Urothelium cell line (cell line): ENCODE measurements around the gene MAGEA6.
"Not testable (repeated sequence)": the region's sequence is repeated elsewhere in the genome, so short reads cannot be mapped to it uniquely, and the experiment has no call there.

Experiments used
- DNase-seq: peaks from one replicate; pipeline ENCODE4 v3.0.0; 2011; ENCODE audit warnings: low spot score, mixed read lengths
- FAIRE-seq: peaks from 2 replicates; lab custom pipeline; 2011; peaks lifted over from hg19 to GRCh38; lab: Jason Lieb, UNC

Gene MAGEA6, protein sequence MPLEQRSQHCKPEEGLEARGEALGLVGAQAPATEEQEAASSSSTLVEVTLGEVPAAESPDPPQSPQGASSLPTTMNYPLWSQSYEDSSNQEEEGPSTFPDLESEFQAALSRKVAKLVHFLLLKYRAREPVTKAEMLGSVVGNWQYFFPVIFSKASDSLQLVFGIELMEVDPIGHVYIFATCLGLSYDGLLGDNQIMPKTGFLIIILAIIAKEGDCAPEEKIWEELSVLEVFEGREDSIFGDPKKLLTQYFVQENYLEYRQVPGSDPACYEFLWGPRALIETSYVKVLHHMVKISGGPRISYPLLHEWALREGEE

DNA sequence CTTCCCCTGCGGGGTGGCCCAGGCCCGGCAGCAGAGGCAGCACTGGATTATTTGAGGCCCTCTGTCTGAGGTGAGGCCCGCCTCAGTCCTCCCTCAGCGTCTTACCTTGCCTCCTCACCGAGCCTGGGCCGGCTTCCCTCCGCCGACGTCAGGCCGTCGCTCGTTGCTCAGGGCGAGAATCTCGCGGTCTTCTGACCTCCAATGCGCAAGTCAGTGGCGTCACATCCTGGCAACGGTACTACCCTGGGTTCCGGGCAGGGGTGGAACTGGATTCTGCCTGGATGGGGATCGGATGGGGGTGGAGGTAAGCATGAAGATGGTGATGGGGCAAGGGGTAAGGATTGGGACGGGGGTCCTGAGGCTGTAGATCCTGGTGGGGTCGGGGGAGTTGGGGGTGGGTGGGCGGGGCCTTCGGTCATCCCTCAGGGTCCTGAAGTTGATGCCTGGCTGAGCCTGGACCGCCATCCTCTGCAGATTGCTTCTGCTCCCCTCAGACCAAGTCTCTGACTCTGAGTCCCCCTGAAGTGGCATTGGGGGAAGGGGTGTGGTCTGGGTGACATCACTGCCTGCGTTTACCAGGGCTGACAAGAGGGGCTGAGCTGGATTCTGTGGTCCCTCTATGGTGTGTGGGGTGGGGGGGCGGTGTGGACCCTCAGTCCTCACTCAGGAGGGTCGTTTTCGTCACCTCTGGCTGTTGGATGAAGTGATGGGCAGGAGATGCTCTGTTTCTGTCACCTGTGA is at the start of gene MAGEA6:
Gene MAGEA6 (minus strand): TSS at position 141 of the 741 bp plus-strand sequence. CDS start 2,039 bp downstream, outside the sequence.
- FAIRE-seq = peak; percentile 79
- DNase-seq = not testable (repeated sequence)

DNA sequence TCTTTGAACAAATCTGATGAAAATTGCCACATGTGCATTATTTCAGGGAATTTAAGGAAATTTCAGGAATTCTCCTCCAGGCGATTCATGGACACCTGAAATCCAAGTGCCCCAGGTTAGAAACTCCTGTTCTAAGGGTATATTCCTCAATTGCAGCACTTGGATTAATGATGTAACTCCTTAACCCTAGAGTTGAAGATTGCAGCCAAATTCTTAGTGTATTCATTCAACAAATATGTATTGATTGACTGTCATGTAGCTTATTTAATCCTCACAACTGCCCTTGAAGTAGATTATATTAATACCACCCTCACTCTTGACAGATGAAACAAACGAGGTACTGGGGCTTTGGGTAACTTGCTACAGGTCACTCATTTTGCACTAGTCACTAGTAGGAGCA is 49.8 kb upstream of the MAGEA6 start:
- DNase-seq (no peak), FAIRE-seq (no peak)

DNA sequence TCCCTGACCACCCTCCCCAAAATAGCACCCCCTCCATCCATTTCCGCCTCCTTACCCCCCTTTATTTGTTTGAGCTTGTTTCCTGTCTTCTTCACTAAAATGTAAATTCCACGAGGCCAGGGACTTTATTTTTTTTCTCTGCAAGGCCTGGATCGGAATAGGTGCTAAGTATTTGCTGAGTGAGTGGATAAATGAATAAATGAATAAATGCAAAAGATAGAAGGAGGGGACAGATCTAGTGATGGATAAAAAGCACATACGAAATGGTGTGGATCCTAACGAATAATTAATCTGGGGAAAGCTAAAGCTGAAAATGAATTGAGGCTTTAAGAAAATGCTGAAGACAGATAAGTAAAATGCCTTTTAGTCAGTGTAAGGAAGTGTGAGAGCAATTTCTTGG is 48.9 kb upstream of the MAGEA6 start:
- no peak for FAIRE-seq

DNA sequence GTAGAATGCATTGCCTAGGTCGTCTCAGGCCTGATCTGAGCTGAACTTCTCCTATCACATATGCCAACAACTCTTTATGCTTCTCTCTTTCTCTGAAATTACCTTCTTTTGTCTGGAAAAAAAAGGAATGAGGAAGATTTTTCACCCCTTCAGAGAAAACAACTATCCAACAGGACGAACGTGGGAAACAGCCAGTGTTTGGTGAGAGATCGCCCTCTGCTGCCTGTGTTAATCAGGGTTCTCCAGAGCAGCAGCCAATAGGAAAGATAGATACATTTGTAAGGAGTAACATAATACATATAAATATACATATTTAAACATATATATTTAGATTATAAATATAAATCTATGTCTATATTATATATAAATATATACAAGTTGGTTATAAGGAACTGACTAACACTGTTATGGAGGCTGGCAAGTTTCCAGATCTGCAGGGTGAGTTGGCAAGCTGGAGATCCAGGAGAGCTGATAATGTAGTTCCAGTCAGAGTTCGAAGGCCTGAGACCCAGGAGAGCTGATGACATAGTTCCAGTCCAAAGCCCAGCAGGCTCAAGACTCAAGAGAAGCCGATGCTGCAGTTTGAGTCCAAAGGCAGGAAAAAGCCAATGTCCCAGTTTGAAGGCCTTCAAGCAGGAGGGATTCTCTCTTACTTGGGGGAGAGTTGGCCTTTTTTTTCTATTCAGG is 47.7 kb upstream of the MAGEA6 start:
- DNase-seq = peak; percentile 39
- FAIRE-seq = no peak

More for the DNA sequence above, 48.9 kb upstream of the MAGEA6 start:
- no peak for DNase-seq

DNA sequence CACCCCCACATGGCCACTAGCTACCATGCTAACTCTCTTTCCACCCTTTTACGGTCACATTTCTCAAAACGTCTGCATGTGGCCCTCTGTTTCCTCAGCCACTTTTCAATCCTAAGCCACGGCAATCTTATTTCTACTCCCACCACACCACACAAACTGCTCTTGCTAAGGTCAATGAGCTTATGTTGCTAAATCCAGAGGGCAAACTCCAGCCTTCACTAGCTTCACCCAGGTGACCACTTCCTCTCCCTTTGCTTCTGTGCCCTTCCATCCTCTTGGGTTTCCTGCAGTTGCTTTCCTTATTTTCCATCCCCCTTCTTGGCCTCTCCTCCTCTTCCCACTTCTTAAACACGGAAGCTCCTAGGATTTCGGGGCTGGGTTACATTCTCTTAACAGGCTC is 44.6 kb upstream of the MAGEA6 start:
- DNase-seq (no peak), FAIRE-seq (no peak)

DNA sequence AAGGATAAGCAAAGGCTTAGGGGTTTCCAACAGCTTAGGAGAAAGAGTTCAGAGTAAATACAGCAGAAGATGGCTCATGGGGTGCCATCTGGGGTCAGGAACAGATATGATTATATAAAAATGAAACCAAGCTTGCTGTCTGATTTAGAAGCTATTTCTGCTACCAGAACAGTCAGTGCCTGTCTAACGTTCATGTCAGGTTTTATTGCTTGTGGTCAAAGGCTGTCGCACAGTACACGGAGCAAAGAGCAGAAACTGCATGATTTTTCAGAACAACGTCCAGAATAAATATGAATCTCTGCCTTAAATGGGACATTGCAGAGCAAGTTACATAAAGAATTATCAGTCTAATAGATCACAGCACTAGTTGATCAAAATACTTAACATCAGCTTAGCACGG is 43.7 kb upstream of the MAGEA6 start:
- DNase-seq = no peak

DNA sequence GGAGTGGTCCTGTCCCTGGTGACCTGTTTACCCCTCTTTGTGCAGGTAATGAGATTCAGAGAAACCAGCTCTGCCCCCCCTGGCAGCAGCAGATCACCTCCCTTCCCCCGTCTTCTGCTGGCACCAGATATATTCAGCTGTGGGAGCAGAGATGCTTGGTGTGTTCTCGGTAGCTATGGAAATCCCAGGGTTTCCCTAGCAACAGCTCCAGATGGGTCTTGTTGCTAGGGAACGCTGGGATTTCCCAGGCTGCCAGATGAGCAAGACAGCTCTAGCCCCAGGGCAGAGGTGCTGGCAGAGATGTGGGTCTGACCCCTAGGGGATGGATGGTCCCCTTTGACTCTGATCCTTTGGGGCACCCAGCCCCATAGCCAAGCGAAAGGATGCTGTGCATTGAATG is 40.9 kb upstream of the MAGEA6 start:
- no peak for DNase-seq

More for the DNA sequence above, 43.7 kb upstream of the MAGEA6 start:
- FAIRE-seq = no peak

DNA sequence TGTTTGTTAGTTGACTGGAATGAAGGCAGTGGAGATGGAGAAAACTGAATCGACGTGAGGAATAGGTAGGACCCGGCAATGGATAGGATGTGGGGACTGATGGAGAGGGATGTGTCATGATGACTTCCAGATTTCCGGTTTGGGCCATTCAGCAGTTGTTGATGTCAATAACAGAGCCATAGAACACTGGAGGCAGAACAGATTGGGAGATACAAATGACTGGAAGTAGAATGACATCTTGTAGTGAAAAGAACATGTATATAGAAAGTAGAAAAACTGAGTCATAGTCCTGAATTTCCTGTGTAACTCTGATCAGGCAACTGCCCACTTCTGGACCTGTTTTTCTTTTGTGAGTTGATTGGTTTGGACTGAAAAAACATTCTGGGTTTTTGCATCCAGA is 36.5 kb upstream of the MAGEA6 start:
- no peak for FAIRE-seq

More for the DNA sequence above, 40.9 kb upstream of the MAGEA6 start:
- no peak for FAIRE-seq

DNA sequence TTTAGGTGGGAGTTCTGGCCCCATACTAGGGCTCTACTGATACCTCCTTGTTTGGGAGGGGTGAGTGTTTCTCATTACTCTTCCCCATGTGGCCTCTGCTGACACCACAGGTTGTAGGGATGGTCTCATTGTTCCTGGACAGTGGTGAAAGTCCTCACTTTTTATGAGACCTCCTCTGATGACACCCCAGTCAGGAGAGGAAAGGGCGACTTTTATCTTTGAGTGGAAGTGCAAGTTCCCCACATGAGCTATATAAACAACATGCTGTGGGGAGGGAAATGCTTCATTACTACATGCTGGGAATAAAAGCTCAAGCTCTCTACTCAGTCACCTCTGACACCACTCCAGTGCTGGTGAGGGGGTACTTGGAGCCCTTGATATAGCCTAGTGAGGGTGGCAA is 29.5 kb upstream of the MAGEA6 start:
- no peak for FAIRE-seq
- DNase-seq = no peak

More for the DNA sequence above, 36.5 kb upstream of the MAGEA6 start:
- no peak for DNase-seq

DNA sequence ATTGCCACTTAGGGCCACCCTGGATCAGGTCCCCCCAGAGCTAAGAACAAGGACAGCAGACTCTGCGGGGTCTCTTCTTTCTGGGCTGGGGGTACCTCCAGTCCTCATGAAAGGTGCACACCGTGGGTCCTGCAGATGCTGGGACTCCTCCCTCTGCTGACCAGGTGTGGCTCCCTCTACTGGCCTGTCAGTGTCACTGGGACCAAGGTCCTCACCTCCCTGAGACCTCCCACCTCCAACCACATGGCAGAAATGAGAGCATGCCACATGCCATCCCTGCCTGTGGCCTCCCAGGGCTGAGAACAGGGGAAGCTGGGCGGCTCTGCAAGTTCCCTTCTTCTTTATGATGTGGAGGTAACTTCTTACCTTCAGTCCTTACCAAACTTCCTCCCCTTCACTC is 17.6 kb upstream of the MAGEA6 start:
- not testable (repeated sequence) for FAIRE-seq, DNase-seq

DNA sequence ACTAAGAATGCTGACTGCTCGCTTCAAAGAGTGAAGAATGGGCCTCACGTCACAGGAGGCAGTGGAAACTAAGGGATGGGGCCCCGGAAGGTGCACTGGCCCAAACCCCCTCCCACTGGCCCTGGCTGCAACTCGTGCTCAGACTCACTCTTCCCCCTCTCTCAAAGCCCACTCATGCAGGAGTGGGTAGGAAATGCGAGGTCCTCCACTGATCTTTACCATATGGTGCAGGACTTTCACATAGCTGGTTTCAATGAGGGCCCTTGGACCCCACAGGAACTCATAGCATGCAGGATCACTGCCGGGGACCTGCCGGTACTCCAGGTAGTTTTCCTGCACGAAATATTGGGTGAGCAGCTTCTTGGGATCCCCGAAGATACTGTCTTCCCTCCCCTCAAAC is 2.9 kb downstream of the MAGEA6 start:
- not testable (repeated sequence) for DNase-seq, FAIRE-seq

DNA sequence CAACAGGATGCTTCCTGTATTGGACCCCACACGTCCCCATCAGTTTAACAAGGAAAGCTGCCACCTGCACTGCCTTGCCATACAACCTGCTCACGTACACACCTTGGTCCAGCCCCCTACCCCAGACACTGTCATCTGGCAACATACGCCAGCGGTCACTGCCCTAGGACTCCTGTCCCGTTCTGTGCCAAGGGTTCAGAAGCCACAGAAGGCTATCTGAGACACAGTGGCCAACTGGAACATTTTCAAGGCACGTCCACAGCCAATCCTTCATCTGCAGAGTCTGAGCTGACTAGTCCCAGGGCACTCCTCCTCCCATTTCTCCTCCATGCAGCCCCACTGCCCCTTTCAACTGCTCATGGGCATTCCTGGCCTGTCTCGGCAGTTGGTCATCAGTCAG is 7.9 kb downstream of the MAGEA6 start:
- not testable (repeated sequence) for DNase-seq, FAIRE-seq

DNA sequence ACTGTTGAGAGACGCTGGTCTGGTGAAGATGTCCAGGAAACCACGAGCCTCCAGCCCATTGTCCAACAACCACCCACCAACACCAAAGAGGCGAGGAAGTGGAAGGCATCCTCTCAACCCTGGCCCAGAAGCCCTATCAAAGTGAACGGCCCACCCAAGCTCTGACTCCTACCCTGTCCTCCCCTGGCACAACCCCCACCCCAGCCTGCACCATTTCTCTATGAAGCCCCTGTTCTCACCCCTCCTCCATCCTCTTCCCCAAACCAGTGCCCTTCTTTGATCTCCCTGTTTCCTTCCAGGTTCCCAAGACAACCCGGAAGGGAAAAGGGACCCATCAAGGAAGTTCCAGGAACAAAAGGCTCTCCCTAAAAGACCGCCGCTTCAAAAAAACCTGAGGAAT is 9.9 kb downstream of the MAGEA6 start:
- not testable (repeated sequence) for DNase-seq, FAIRE-seq

DNA sequence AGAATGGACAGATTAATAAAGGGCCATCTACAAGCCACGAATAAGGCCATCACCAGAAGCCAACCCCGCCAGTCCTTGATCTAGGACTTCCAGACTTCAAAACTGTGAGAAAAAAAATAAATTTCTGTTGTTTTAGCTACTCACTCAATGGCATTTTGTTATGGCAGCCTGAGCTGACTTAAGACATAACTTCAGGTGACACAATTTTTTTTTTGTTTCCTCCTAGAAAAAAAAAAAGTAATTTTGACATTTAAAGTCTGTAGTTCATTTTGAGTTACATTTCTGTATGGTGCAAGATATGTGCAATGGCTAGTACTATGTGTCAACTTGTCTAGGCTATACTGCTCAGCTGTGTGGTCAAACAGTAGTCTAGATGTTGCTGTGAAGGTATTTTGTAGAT is 10.6 kb downstream of the MAGEA6 start, which contains the start of gene CSAG3:
Gene CSAG3 (plus strand): TSS at position 301 of the 400 bp plus-strand sequence.
- DNase-seq, FAIRE-seq: not testable (repeated sequence)

DNA sequence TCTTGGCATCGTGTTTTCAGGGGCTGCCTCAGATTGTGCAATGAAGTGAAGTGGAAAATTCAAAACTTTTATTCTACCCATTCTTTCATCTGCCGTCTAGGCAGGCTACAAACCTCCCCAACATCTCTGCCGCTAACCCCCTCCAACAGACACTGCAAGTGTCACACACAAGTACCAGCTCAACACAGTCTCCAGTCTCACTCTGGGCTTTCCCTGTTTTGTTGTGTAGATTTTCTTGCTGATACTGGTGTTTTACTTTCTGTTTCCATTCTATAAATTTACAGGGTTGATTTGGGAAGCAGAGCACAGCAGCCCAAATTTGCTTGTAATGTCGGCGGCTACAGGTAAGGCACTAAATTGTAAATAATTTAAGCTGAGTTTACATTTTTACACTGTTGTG is 14.6 kb downstream of the MAGEA6 start:
- DNase-seq, FAIRE-seq: not testable (repeated sequence)

DNA sequence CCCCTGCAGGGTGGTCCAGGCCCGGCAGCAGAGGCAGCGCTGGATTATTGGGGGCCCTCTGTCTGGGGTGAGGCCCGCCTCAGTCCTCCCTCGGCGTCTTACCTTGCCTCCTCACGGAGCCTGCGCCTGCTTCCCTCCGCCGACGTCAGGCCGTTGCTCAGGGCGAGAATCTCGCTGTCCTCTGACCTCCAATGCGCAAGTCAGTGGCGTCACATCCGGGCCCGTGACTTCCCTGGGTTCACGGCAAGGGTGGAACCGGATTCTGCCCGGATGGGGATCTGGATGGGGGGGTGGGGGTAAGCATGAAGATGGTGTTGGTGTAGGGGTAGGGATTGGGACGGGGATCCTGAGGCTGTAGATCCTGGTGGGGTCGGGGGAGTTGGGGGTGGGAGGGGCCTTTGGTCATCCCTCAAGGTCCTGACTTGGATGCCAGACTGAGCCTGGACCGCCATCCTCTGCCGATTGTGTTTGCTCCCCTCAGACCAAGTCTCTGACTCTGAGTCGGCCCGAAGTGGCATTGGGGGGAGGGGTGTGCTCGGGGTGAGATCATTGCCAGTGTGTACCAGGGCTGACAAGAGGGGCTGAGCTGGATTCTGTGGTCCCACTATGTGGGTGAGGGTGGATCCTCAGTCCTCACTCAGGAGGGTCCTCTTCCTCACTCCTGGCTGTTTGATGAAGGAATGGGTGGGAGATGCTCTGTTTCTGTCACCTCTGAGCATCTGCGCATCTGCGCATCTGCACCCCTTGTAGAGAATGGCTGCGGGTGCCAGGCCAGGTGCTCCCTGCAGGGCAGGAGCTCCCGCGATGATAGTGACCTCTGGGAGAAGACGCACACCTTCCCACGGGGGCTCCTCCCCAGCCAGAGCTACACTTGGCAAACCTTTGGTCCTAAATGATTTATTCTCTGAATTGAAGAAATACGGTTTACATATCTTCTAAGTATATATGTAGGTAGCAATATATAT is 15.5 kb downstream of the MAGEA6 start, which contains the start of gene MAGEA2:
Gene MAGEA2 (minus strand): TSS at position 157 of the 965 bp plus-strand sequence. CDS start 2,479 bp downstream, outside the sequence.
- not testable (repeated sequence) for DNase-seq, FAIRE-seq

DNA sequence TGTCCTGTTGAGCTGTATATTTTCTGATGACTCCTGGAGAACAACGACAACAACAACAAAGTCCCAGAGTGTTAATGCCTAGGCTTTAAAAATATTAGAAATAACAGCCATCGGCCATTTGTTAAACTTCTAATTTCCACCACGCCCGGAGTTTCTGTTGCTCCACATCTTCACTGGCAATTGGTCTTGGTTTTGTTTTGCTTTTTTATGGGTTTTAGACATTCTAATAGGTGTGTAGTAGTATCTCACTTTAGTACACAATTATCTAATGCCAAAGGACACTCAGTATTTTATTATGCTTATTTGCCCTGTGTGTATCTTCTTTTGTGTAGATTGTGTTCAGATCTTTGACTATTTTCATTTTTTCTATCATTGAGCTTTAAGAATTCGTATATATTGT is 30.9 kb downstream of the MAGEA6 start:
- FAIRE-seq (no peak), DNase-seq (no peak)

DNA sequence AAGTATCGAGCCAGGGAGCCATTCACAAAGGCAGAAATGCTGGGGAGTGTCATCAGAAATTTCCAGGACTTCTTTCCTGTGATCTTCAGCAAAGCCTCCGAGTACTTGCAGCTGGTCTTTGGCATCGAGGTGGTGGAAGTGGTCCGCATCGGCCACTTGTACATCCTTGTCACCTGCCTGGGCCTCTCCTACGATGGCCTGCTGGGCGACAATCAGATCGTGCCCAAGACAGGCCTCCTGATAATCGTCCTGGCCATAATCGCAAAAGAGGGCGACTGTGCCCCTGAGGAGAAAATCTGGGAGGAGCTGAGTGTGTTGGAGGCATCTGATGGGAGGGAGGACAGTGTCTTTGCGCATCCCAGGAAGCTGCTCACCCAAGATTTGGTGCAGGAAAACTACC is 33.0 kb downstream of the MAGEA6 start:
- FAIRE-seq = not testable (repeated sequence)

DNA sequence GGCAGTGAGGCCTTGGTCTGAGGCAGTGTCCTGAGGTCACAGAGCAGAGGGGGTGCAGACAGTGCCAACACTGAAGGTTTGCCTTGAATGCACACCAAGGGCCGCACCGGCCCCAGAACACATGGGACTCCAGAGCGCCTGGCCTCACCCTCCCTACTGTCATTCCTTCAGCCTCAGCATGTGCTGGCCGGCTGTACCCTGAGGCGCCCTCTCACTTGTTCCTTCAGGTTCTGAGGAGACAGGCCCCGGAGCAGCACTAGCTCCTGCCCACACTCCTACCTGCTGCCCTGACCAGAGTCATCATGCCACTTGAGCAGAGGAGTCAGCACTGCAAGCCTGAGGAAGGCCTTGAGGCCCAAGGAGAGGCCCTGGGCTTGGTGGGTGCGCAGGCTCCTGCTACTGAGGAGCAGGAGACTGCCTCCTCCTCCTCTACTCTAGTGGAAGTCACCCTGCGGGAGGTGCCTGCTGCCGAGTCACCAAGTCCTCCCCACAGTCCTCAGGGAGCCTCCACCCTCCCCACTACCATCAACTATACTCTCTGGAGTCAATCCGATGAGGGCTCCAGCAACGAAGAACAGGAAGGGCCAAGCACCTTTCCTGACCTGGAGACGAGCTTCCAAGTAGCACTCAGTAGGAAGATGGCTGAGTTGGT is 33.5 kb downstream of the MAGEA6 start:
- FAIRE-seq (no peak), DNase-seq (no peak)

More for the DNA sequence above, 33.0 kb downstream of the MAGEA6 start:
- DNase-seq = not testable (repeated sequence)
